ENCODE measurements around the gene PLEKHA5. TPM values are rescaled to one million over a fixed set of nuclear protein-coding genes. Genes with fewer than 3 reads are reported as not detected.

Gene PLEKHA5
- total RNA-seq, 1 donor = 82.2 TPM

DNA sequence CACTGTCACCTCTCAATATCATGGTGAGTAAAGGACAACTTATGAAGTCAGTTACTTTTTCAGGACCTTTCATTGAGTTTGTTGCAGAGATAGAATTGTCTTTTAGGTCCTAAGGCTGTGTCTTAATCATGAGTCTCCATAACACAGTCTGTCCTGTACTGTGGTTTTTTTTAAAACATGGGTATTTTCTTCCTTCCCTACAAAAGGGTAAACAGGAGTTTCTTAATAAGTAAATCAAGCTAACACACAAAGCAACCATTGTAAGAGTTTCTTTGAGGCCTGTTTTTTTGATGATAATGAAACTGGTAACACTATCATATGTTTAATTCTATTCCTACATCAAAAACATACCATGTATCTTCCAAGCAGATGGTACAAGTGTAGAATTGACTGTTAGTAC lies 101.4 kb downstream of the PLEKHA5 start:
- Histone ChIP-seq H3K27me3 (ENCODE audit: insufficient read depth, low read length) (no peaks in the 10 kb centered on the region), H3K27ac (ENCODE audit: low read depth, low read length) (no peak overlapping the region), H3K4me3 (ENCODE audit: insufficient read depth, low read length) (no peak overlapping the region), H3K79me2 (ENCODE audit: insufficient read depth, low read length) (peaks cover under 1% of the 10 kb centered on the region), H3K36me3 (ENCODE audit: insufficient read depth, low read length) (no peaks in the 10 kb centered on the region), H2AFZ (ENCODE audit: low read length) (no peak overlapping the region), H4K20me1 (ENCODE audit: insufficient read depth, low read length) (no peaks in the 10 kb centered on the region), H3K4me1 (ENCODE audit: insufficient read depth, low read length) (peaks cover 24% of the 10 kb centered on the region), H3K4me2 (ENCODE audit: insufficient read depth, low read length) (no peak overlapping the region), H3K9me3 (ENCODE audit: low read depth, low read length) (no peaks in the 10 kb centered on the region)
- DNase-seq (ENCODE audit: insufficient read length, low spot score, missing footprints) = no peak
- no peak for TF ChIP-seq CTCF (IDR thresholded peaks at IDR 0.05; ENCODE audit: extremely low read depth, low read depth, low read length)

DNA sequence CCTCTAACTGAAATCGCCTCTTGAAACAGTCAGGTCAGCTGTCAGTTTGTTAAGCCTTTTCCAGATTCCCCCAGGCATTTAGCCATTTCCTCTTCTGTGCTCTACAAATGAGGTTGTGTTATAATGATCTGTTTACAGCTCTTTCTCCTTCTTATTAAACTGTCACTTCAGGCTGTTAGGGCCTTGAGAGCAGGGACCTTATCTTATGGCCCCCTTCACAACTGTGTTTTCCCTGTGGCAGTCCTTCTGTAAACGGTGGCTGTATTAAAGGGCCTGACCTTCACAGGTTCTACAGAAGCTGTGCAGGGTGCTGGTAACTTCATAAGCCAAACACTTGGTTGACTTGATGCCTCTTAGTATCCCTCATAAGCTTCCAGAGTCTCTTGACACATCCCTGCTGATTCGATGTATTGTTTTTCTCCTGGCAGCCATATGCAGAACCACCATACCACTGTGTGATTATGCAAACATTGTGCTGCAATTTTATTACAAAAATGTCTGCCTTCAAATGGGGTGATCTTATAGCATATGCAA lies 104.7 kb downstream of the PLEKHA5 start:
- H2AFZ ChIP-seq (ENCODE audit: low read length) = peak overlapping the region; percentile 85

GRCh38 chr12:19234981-19235871 lies 105.7 kb downstream of the PLEKHA5 start:
- H3K9me3 ChIP-seq (ENCODE audit: low read depth, low read length) = no peaks in the 10 kb centered on the region
- H4K20me1 ChIP-seq (ENCODE audit: insufficient read depth, low read length) = no peaks in the 10 kb centered on the region
- no peak for DNase-seq (ENCODE audit: insufficient read length, low spot score, missing footprints)
- no peak overlapping the region for H3K4me3 ChIP-seq (ENCODE audit: insufficient read depth, low read length)
- peaks cover 30% of the 10 kb centered on the region for H3K79me2 ChIP-seq (ENCODE audit: insufficient read depth, low read length)
- H3K4me2 ChIP-seq (ENCODE audit: insufficient read depth, low read length) = peak overlapping the region; percentile 80
- peaks cover 49% of the 10 kb centered on the region for H3K4me1 ChIP-seq (ENCODE audit: insufficient read depth, low read length)
- H3K27me3 ChIP-seq (ENCODE audit: insufficient read depth, low read length) = no peaks in the 10 kb centered on the region
- H3K36me3 ChIP-seq (ENCODE audit: insufficient read depth, low read length) = no peaks in the 10 kb centered on the region
- peak overlapping the region; percentile 91 for H3K27ac ChIP-seq (ENCODE audit: low read depth, low read length)
- no peak overlapping the region for H2AFZ ChIP-seq (ENCODE audit: low read length)
- TF ChIP-seq CTCF (IDR thresholded peaks at IDR 0.05; ENCODE audit: extremely low read depth, low read depth, low read length) = no peak

More for the DNA sequence above, 104.7 kb downstream of the PLEKHA5 start:
- peak overlapping the region; percentile 80 for H3K4me2 ChIP-seq (ENCODE audit: insufficient read depth, low read length)
- no peaks in the 10 kb centered on the region for H3K9me3 ChIP-seq (ENCODE audit: low read depth, low read length)
- peak overlapping the region; percentile 91 for H3K27ac ChIP-seq (ENCODE audit: low read depth, low read length)
- H3K79me2 ChIP-seq (ENCODE audit: insufficient read depth, low read length) = peaks cover 28% of the 10 kb centered on the region
- no peak overlapping the region for H3K4me3 ChIP-seq (ENCODE audit: insufficient read depth, low read length)
- H3K36me3 ChIP-seq (ENCODE audit: insufficient read depth, low read length) = no peaks in the 10 kb centered on the region
- H4K20me1 ChIP-seq (ENCODE audit: insufficient read depth, low read length) = no peaks in the 10 kb centered on the region
- no peaks in the 10 kb centered on the region for H3K27me3 ChIP-seq (ENCODE audit: insufficient read depth, low read length)
- peaks cover 42% of the 10 kb centered on the region for H3K4me1 ChIP-seq (ENCODE audit: insufficient read depth, low read length)
- no peak for DNase-seq (ENCODE audit: insufficient read length, low spot score, missing footprints)
- TF ChIP-seq CTCF (IDR thresholded peaks at IDR 0.05; ENCODE audit: extremely low read depth, low read depth, low read length) = no peak

DNA sequence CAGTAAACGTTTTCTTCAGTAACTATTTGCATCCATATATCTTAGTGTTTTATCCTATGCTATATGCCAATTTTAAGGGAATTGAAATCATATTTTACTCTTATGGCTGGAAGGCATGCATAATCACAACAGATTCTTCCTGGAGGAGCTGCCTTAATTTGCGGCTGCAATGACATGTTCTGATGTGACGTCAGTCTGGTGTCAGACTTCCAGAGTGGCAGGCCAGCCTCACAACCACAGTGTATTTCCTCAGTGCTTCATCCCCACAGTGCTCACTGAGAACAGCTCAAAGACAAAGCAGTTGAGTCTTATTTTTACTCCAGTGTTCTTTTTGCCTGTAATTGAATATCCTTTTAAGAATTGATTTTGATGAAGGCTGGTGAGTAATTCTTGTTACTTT lies 107.1 kb downstream of the PLEKHA5 start:
- no peaks in the 10 kb centered on the region for H3K36me3 ChIP-seq (ENCODE audit: insufficient read depth, low read length)
- H3K4me2 ChIP-seq (ENCODE audit: insufficient read depth, low read length) = peak overlapping the region; percentile 80
- H3K27ac ChIP-seq (ENCODE audit: low read depth, low read length) = peak overlapping the region; percentile 91
- no peak for TF ChIP-seq CTCF (IDR thresholded peaks at IDR 0.05; ENCODE audit: extremely low read depth, low read depth, low read length)
- H3K4me1 ChIP-seq (ENCODE audit: insufficient read depth, low read length) = peaks cover 59% of the 10 kb centered on the region
- no peaks in the 10 kb centered on the region for H4K20me1 ChIP-seq (ENCODE audit: insufficient read depth, low read length)
- no peak for DNase-seq (ENCODE audit: insufficient read length, low spot score, missing footprints)
- no peak overlapping the region for H2AFZ ChIP-seq (ENCODE audit: low read length)
- no peaks in the 10 kb centered on the region for H3K27me3 ChIP-seq (ENCODE audit: insufficient read depth, low read length)
- peaks cover 40% of the 10 kb centered on the region for H3K79me2 ChIP-seq (ENCODE audit: insufficient read depth, low read length)
- H3K9me3 ChIP-seq (ENCODE audit: low read depth, low read length) = no peaks in the 10 kb centered on the region
- H3K4me3 ChIP-seq (ENCODE audit: insufficient read depth, low read length) = peak overlapping the region; percentile 58
